ENCODE data around the gene R3HDM2.

Gene R3HDM2

DNA sequence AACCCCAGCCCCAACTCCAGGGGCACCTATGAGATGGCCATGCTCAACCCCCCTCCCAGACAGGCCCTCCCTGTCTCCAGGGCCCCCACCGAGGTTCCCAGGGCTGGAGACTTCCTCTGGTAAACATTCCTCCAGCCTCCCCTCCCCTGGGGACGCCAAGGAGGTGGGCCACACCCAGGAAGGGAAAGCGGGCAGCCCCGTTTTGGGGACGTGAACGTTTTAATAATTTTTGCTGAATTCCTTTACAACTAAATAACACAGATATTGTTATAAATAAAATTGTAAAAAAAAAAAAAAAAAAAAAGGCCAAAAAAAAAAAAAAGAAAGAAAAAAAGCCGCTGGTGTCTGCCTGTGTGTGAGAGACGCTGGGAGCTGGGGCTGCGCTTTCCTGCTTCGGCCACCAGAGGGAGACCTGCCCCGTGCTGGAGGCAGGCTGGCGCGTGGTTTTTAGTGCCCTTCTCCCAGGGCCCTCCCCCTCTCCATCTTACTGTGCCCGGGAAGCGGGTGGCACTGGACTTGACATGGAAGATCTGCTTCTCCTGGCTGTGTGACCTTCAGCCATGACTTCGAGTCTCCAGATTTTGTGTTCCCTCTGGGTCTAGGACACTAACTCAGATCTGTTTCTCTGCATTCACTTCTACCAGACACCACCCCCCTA is 217.7 kb downstream of the R3HDM2 start:
- peak; percentile 80 for DNase-seq

DNA sequence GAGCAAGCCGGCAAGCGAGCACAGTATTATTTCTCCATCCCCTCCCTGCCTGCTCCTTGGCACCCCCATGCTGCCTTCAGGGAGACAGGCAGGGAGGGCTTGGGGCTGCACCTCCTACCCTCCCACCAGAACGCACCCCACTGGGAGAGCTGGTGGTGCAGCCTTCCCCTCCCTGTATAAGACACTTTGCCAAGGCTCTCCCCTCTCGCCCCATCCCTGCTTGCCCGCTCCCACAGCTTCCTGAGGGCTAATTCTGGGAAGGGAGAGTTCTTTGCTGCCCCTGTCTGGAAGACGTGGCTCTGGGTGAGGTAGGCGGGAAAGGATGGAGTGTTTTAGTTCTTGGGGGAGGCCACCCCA is 218.2 kb downstream of the R3HDM2 start:
- DNase-seq, result no peak

DNA sequence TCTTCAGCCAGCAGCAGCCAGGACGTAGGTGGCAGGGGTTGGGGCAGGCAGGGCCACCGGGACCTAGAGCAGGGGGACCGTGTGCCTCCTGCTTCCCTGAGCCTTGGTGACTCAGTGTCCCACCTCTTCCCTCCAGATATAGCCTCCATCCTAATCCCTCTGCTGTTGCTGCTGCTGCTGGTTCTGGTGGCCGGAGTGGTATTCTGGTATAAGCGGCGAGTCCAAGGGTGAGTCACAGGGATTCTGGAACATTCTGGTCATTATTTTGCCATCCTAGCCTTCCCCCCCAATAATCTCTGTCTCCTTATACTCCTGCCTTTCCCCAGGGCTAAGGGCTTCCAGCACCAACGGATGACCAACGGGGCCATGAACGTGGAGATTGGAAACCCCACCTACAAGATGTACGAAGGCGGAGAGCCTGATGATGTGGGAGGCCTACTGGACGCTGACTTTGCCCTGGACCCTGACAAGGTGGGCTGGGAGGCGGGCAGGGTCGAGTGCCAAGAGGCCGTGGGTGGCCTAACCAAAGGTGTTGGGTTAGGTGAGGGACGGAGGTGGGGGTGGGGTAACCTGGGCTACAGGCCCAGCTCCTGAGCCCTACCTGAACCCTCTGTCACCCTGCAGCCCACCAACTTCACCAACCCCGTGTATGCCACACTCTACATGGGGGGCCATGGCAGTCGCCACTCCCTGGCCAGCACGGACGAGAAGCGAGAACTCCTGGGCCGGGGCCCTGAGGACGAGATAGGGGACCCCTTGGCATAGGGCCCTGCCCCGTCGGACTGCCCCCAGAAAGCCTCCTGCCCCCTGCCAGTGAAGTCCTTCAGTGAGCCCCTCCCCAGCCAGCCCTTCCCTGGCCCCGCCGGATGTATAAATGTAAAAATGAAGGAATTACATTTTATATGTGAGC is 218.8 kb downstream of the R3HDM2 start:
- no peak for DNase-seq

DNA sequence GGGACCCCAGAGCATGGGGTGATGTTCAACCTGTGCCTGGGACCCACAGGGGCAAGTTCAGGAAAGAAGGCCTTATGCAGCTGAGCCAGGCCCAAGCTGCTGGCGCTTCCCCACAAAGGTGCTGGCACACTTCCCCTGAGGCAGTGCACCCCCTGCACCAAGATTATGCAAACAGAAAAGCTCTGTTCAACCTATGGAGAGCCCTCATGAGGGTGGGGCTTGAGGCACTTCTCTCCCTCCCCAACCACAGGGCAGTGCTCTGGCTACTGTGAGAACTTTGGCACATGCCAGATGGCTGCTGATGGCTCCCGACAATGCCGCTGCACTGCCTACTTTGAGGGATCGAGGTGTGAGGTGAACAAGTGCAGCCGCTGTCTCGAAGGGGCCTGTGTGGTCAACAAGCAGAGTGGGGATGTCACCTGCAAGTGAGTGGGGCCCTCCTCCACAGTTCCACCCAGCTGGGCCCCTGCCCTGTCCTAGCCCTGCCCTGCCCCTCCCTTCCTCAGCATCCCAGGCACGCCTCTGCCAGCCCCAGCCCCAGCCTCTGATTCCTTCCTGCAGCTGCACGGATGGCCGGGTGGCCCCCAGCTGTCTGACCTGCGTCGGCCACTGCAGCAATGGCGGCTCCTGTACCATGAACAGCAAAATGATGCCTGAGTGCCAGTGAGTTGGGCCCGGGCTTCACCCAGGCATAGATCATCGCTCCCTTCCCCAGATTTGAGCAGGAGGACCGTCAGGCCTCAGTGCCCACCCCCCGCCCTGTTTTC is 219.7 kb downstream of the R3HDM2 start:
- DNase-seq, result no peak

DNA sequence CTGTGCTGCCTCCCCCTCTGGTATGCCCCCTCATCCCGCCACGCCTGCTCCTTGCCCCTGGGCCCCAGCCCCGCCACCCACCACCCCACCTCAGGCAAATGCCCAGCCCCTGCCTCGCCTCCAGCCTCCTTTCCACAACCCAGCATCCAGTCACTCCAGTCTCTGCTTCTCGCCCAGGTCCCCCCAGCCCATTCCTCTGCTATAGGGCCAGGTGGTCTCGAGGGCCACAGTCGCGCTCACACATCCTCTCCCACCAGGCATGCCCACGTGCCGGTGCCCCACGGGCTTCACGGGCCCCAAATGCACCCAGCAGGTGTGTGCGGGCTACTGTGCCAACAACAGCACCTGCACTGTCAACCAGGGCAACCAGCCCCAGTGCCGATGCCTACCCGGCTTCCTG is 220.4 kb downstream of the R3HDM2 start:
- no peak for DNase-seq

DNA sequence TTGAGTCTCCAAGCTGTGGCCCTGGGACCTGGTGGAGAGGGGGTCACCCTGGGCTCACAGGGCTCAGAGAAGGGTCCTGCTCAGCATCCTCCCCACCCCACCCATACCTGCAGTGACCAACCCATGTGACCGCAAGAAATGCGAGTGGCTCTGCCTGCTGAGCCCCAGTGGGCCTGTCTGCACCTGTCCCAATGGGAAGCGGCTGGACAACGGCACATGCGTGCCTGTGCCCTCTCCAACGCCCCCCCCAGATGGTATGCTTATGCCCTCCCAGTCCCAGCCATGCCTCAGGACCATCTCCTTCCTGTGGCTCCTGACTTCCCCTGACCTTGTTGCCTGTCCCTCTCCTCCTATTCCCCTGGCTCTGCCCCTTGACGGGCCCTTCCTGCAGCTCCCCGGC is 220.9 kb downstream of the R3HDM2 start:
- DNase-seq, result no peak

DNA sequence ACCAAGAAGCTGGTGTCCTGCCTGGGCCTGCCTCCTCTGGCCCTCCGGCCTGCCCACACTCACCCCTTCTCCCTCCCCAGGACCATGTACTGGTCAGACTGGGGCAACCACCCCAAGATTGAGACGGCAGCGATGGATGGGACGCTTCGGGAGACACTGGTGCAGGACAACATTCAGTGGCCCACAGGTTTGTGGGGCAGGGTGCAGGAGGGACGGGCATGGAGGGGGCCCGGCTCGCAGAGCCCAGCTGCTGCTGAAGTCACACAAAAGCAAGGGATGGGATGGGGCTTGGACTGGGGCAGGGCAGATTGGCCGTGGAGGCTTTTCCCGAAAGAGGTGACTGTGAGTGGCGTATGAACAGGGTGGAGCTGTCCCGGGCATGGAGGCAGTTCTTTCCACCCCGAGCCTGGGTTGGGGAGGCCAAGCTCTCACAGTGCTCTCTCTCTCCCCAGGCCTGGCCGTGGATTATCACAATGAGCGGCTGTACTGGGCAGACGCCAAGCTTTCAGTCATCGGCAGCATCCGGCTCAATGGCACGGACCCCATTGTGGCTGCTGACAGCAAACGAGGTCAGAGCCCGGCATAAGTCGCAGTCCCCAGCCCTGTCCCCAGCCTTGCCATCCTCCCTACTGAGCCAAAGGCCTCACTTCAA is 222.1 kb downstream of the R3HDM2 start:
- no peak for DNase-seq

DNA sequence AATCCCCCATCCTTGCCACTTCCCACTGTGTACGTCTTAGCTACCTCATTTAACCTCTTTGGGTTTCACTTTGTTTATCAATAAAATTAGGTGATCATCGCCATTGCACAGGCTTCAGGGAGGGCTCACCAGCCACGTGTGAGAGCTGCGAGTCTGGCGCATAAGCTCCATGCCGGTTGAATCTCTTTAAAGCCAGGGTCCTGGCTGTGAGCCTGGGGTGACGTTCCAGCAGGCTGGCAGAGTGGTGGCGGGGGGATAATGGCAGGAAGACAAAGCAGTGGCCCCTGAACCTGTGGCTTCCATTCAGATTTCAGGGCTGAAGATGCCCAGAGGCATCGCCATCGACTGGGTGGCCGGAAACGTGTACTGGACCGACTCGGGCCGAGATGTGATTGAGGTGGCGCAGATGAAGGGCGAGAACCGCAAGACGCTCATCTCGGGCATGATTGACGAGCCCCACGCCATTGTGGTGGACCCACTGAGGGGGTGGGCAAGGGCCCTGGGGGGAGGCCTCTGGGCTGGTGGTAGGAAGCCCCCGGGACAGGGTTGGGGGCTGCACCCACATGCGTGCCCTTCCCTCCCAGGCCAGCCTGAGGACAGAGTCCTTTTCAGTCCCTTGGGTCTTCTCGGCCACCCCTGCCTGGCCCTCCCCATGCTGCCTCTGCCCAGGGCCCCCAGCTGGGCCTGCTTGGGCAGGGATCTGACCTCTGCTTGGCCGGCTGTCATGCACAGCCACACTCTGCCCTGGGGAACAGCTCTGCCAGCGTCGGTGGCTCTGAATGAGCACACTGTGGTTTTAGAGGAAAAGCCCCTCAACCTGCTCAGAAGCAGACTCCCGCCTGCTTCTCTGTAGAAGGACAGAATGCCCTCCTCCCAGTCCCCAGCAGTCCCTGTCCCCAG is 222.9 kb downstream of the R3HDM2 start:
- no peak for DNase-seq

DNA sequence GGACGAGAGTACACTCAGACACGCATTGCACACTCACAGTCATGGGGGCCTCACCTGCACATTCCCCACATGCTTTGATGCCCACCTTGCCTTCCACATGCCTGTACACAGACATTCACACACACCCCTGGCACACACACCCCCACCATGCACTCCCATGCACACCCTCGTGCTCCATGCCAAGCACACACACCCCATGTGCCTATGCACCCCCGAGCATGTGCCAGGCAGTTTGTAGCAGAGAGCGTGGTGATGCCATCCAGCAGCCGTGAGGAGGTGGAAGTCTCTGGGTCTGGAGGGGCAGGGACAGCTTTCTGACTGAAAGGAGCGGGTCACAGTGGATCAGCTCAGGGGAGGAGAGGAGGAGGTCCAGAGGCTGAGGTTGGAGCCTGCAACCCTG is 224.9 kb downstream of the R3HDM2 start:
- DNase-seq, result no peak

DNA sequence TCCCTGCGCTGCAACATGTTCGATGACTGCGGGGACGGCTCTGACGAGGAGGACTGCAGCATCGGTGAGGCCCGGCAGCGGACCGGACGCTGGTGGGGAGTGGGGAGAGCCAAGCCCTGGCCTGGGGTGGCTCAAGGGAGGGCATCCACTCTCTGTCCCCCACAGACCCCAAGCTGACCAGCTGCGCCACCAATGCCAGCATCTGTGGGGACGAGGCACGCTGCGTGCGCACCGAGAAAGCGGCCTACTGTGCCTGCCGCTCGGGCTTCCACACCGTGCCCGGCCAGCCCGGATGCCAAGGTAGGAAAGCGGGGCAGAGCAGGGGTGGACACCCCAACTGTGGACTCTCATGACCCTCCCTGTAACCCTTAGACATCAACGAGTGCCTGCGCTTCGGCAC is 225.7 kb downstream of the R3HDM2 start:
- DNase-seq, result no peak

DNA sequence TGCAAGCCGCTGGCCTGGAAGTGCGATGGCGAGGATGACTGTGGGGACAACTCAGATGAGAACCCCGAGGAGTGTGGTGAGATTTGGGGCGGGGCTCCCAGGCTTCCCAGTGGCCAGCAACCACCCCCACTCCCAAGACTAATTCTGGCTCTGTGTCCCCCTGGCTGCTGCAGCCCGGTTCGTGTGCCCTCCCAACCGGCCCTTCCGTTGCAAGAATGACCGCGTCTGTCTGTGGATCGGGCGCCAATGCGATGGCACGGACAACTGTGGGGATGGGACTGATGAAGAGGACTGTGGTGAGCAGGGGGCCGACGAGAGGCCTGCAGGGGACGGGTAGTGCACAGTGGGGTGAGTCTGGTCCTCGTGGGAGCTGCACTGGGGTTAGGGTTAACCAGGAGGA is 226.4 kb downstream of the R3HDM2 start:
- DNase-seq, result no peak

DNA sequence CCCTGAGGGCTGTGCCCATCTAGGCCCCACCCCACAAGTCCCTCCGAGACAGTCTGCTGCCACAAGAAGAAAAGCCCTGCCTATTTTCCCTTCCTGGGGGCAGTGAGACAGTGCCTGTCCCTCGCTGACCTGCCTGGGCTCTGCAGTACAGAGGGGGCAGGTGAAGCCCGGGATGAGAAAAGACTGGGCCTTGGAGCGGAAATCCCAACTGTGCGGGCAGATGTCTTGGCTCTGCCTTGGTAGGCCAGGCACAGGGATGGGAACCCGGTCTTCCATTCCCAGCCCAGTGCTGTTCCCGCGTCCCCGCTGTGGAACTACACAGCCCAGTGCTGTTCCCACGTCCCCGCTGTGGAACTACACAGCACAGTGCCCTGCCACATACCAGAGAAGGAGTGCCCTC is 227.1 kb downstream of the R3HDM2 start:
- no peak for DNase-seq
